AG10803 (cell line): ENCODE results near the gene ARG1.

Experiments
- DNase-seq: peaks from one replicate; pipeline ENCODE4 v3.0.0; 2010; ENCODE audit warnings: low read depth
- H3K4me3 ChIP-seq: 2 replicates; pipeline ENCODE4 v1.5.1; 2011; ENCODE audit warnings: mild to moderate bottlenecking, low read length, control low read depth
- CTCF ChIP-seq: conservative IDR thresholded peaks from 2 replicates; pipeline ENCODE4 v1.5.1; 2011; ENCODE audit warnings: mild to moderate bottlenecking, low read length, control low read depth, inconsistent platforms

The ARG1 gene

DNA sequence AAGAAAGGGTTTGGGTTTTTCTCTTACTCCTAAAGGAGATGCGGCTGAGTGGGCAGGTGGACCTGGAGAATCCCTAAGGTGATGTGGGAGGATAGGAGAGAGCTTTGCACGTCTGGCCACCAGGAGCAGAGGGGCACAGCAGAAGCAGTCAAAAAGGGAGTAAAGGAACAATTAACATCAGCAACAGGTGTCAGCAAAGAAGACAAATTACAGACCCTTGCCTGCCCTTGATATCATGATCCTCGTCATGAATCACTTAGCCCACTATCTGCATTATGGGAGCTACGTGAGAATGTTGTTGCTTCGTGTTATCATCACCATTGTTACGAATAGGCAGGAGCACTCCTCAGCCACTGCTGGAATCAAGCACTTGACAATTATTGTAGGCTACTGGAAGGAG is 25.5 kb upstream of the ARG1 start:
- no peak overlapping the region for H3K4me3 ChIP-seq
- TF ChIP-seq CTCF, result no peak
- no peak for DNase-seq

GRCh38 chr6:131548441-131548840 is 24.6 kb upstream of the ARG1 start:
- DNase-seq, result no peak
- no peak overlapping the region for H3K4me3 ChIP-seq
- no peak for TF ChIP-seq CTCF

DNA sequence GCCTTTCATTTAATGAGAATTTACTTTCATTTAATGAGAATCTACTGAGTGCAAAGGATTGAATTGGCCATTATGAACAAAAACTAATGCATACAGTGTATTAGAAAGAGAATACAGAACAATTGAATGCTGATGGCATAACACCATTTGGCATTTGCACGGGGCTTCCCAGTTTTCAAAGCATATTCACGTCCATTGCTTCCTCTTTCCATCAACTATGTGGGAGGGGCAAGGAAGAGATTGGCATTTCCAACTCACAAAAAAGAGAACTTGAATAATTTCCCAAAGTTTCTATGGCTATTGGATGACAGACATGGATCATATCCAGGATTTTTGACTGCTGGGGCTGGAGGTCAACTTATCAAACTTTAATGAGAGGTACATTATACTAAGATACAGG is 23.2 kb upstream of the ARG1 start:
- no peak for TF ChIP-seq CTCF
- H3K4me3 ChIP-seq, result no peak overlapping the region
- no peak for DNase-seq

GRCh38 chr6:131551902-131552301 is 21.1 kb upstream of the ARG1 start:
- no peak for DNase-seq
- no peak overlapping the region for H3K4me3 ChIP-seq
- TF ChIP-seq CTCF, result no peak

DNA sequence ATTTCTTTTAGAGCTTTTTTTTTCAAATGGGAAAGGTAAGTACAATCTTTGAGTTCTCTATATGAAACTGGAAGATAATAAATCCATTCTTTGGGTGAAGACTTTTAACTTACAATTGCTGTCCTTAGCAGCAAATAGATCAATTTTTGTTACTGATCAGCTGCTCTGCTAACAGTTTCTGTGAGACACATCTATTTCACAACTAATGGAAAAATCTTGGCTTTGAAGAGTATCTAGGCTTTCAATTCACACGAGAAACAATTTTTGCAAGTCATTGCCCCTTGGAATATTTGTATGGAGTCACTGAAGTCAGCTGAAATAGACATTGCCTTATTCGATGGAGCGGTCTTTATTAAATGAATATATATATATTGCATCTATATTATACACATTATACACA is 20.5 kb upstream of the ARG1 start:
- DNase-seq, result no peak
- H3K4me3 ChIP-seq, result no peak overlapping the region
- TF ChIP-seq CTCF, result no peak

GRCh38 chr6:131555992-131556391 is 17.0 kb upstream of the ARG1 start:
- DNase-seq, result no peak
- no peak for TF ChIP-seq CTCF
- no peak overlapping the region for H3K4me3 ChIP-seq

DNA sequence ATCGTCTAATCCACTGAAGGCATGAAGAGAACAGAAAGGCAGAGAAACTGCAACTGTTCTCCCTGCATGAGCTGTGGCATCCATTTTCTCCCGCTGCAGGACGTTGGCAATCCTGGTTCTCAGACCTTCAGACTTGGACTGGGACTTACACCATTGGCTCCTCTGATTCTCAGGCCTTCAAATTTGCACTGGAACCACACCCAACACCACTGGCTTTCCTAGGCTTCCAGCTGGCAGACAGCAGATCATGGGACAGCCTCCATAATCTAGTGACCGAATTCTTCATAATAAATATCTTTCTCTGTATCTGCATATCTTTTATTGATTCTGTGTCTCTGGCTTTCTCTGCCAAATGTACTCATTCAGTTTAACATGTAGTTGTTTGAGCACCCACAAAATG is 14.1 kb upstream of the ARG1 start:
- DNase-seq, result no peak
- H3K4me3 ChIP-seq, result no peak overlapping the region

More for the DNA sequence above, 14.1 kb upstream of the ARG1 start:
- no peak for TF ChIP-seq CTCF
